GM19328 (cell line): ENCODE data around the gene USP32.
"Not testable (repeated sequence)": the region's sequence is repeated elsewhere in the genome, so short reads cannot be mapped to it uniquely, and the experiment has no call there.

Experiments
- ATAC-seq: cut with Tn5 transposase; IDR thresholded peaks from one replicate; pipeline ENCODE4 v1.9.1; 2021; ENCODE audit warnings: mild to moderate bottlenecking, moderate library complexity; ENCODE audit not compliant: unreplicated experiment

Gene USP32

DNA sequence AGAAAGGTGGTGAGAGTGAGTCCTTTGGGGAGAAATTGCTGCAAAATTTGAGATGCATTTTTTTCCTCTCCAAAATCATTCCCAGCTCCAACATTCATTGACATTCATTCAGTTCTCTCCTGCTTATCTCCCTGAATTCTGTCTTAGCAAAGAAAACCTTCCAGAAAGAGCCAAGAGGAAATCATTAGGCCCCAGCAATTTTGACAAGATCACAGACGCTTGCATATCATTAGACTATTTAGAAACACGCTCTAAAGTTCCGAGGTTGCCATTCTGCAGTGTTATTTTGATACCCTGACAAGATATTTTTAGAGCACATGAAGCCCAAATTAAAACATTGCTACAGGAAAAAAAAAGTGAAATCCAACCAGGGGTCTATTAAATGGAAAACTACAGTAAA lies 20.8 kb upstream of the USP32 start:
- no peak for ATAC-seq

DNA sequence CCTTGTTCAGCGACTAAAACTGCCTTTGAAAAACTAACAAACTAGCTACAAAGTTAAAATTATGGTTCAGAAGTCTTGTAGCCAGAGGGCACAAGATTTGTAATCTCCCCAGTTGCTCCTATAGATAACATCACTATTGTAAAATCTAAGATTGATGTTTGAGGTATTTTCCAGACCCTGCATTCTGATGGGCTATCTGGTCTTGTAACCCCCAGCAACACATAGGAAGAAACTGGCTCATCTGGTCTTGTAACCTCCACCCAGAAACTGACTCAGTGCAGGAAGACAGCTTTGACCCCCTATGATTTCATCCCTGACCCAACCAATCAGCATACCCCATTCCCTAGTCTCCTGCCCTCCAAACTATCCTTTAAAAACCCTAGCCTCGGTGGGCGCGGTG lies 18.1 kb upstream of the USP32 start:
- ATAC-seq, result no peak

DNA sequence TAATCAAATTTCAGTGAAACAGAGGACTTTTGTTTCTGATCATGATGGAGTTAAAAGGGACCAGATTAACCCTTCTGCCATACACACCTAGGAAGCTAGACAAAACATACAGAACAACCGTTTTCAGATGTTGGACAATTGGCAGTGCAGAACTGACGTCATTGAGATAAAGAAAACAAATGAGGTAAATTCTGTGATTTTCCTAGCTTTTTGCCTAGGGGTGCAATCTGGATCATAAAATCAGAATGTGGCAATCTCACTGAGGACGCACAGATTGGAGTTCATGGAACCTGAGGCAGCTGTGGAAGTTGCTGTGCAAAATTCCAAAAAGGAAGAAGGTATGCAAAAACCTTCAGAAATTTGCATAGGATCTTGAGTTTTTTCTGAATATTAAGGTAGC lies 15.0 kb upstream of the USP32 start:
- ATAC-seq, result no peak

DNA sequence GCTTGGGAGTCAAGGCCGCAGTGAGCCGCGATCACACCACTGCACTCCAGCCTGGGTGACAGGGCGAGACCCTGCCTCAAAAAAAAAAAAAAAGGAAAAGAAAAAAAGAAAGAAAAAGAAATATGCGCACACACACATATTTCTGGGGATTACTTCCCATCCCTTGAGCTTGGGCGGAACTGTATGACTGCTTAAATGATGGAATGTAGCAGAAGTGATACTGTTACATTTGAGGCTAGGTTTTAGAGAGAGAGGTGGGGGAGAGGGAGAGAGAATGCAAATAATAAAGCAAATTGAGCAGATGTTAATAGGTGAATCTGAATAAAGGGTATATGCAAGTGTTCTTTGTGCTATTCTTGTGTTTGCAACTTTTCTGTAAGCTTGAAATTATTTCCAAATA lies 12.0 kb upstream of the USP32 start:
- no peak for ATAC-seq

DNA sequence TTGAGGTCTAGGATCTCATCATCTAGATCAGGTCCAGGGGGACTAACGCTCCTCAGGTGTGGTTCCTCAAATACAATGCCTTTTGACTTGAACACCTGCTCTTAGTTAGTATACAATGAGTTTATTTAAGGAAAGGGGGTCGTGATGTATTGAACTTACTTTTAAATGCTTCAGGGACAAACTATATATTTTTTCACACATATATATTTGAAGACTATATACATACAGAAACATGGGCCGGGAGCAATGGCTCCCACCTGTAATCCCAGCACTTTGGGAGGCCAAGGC lies 11.5 kb upstream of the USP32 start:
- ATAC-seq, result no peak

DNA sequence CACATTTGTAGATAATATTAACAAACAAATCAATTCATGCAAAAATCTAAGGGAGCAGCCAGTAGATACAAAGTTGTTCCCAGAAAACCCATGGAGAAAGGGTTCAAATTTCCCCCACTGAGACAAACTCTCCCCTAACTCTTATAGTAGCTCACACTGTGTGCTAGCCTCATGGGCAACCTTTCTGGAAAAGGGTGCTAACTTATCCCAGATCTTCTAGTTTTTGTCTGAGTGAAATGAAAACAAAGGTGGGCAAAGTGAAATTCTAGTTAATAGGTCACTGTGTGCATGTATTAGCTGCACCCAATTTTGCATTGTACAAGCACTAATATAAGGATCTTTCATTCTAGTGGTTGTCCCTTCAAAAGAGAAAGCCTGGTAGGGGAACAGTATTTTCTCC lies 9.9 kb upstream of the USP32 start:
- no peak for ATAC-seq

DNA sequence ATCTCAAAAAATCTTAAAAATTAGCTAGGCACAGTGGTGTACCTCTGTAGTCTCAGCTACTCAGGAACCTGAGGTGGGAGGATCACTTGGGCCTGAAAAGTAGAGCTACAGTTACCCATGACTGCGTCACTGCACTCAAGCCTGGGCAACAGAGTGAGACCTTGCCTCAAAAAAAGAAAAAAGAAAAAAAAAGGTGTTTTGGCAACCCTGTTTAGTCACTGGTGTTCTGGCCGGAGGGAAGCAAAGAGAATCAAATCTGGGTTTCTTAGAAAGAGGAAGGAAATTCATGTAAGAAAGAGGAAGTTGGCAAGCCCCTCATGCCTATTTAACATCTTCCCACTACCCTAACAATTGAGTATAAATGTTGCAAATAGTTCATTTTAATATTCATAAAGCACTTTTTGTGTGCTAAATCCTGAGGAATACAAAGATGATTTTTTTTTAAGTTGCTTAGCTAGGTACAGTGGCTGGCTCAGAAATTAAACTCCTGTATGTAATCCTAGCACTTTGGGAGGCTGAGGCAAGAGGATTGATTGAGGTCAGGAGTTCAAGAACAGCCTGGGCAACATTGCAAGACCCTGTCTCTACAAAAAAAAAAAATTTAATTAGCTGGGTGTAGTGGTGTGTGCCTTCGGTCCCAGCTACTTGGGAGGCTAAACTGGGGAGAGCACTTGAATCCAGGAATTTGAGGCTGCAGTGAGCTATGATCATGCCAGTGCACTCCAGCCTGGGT lies 6.5 kb upstream of the USP32 start:
- peak; percentile 71 for ATAC-seq

DNA sequence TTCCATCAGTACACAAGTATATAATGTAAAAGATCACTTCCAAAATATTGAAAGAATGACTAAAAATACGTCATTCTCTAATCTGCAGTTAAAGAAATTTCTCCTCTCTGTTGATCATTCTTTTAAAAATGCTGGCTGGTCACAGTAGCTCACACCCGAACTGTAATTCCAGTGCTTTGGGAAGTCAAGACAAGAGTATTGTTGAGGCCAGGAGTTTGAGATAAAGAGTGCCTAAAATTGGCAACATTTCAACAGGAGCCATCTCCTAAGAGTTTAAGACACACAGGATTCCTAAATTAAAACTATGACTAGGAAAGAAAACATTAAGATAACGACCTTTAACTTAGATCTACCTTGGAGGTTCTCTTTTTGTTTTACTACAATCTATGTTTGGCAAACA lies 4.5 kb upstream of the USP32 start:
- no peak for ATAC-seq

DNA sequence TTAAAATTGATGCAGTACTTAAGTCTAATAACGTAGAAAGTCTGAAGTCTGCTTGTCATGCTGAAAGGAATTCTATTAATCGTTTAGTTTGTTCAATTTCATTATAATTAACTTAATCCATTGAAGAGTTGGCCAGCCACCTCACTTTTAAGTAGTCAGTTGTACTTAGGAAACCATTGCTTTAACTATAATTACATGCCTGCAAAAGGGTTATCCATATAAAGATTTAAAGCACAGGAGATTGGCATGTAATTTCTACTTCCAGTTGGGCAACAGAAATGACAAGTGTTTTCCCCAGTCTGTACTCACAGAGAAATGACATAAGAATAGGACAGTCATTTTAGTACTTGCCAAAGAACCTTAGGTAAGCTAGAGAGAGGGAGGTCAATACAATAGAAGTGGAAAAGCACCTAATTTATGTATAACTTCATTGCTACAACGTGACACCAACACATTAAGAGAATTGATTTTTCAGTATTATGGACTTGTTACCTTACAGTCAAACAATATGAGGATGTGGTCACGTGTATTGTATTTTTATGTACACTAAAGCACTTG lies 3.7 kb upstream of the USP32 start:
- no peak for ATAC-seq

DNA sequence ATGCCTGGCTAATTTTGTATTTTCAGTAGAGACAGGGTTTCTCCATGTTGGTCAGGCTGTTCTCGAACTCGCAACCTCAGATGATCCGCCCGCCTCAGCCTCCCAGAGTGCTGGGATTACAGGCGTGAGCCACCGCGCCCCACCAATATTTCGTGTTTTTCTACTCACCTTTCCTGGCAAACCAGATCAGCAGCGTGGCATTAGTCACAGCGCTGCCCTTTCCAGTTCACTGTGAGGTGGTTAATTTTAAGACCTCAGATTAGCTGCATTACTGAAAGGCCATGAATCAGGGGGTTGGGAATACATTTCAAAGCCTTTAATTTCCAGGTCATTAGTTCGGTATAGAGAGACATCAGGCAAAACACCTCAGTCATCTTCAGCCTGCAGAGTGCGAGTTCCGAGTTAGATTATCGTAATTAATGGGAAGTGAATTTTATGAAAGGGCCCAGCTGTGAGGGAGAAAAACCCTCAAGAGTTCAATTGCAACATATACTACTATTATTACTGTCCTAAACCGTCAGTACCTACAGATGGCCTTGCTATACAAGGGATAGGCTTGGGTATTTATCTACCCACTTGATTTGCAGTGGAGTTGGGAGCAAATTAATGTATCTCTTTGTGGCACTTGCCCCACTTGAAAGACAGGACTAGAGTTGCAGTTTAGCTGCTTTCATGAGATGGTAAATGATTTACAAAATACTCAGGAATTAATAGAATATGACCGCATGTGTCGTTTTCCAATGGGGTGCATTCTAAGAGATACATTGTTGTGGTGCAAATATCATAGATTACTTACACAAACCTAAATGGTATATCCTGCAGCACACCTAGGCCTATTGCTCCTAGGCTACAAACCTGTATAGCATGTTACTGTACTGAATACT lies 2.1 kb upstream of the USP32 start:
- no peak for ATAC-seq

DNA sequence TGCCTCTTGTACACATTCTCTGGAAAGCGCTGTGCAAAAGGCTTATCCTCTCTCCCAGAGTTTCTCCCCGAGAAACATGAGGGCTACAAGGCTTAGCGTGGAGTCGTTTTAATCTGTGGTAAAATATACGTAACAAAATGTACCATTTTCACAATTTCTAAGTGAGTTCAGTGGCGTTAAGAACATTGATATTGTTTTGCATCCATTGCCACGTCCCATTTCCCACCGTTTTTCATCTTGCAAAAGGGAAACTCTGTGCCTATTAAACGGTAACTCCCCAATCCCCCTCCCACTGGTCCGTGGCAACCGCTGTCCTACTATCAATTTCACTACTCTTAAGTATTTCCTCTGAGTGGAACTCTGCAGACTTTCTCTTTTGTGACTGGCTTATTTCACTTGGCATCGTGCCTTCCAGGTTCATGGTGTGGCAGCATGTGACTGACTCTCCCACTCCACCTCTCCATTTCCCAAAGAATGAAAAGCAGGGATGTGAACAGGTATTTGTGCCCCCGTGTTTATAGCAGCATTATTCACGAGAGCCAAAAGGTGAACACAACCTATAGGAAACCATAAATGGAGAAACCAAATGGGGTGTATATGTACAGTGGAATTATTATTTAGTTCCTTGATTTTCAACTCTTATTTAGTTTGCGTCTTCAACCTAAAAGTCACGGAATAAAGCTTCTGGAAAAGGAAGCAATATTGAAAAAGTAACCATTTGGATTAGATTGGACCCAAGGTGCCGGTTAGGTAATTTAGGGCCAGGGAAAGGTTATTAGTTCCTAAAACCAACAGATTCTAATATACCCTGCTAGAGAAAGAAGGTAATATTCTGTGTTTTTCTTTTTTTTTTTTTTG lies 1.1 kb upstream of the USP32 start:
- no peak for ATAC-seq

DNA sequence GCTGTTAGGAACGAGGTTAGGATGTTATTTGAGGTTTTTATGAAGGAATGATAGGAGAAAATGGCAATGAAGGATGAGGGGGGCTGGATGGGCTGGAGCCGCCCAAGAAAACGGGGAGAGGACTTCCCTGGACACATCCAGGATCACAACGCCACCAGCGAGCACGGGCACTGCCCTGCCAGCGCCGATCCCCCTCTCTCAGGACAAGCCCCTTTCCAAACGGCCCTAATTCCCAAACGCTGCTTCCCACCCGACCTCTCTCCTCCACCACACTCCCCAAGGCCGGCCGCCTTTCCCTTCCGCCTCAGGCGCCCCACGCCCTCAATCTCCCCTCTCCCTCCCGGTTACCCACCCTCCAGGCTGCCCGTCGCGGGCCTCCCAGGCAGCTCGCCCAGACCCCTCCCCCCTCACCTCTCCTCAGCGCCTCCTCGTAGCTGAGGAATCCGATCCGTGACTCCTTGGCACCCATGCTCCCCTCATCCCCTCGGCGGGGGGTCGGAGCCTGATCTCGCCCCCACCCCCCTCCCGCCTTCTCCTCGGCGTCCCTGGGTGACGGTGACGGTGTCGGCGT lies 377 bp downstream of the USP32 start:
- ATAC-seq, result peak; percentile 5

DNA sequence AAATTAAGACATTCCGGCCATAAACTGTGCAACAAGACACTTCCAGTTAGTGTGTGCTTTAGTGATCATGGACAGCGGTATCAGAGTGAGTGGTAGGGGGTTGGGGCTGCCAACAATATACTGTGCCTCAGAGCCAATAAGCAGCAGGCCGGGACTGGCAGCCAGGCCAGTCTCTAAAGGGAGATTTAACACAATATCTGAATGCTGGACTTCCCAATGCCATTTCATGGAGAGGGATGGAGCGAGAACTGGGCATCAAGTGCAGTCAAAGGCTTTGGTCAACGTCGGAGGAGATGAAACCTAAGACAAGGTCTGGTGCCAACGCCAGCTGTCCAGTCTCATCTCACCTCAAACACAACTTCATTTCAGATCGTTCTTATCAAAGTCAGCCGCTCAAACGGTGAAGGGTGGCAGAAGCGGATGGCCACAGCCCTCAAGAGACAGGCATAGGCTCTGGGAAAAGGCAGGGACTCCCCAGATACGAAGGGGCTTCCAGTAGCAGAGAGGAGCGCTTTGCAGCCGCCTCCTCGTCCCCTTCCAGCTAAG lies 935 bp downstream of the USP32 start:
- ATAC-seq, result no peak

DNA sequence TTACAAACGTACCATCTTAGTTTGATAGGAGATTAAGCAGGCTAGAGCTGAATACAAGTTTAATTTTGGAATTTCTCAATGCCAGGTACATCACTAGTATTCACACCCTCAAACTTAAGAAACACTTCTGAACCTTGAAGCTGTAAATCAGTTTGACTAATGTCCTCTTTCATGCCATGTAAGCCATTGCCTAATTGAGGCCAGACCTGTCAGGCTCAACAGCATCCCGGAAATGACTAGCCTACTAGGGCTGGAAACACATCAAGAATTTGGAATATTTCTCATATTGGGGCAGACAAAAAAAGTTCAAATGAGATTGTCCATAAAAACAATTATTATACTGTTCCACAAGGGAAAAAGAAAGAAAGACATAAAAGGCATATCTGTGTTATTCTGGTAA lies 1.7 kb downstream of the USP32 start:
- ATAC-seq, result no peak

DNA sequence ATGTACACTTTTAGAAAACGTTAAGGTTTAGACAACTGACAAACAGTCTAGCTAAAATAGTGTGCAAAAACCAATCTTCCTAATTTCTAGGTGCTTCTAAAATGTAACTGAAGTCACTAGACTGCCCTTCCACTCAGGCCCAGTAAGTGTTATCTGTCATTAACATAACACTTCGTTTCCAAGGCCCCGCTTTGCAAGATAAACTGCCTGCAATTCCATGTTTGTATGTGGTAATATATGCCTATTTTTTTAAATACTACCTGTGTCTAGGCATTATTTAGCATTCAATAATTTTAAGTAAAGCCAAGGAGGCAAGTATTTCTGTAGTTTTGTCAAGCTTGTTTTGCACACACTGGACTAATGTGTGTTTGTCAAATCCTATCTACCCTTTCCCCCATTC lies 3.2 kb downstream of the USP32 start:
- no peak for ATAC-seq

DNA sequence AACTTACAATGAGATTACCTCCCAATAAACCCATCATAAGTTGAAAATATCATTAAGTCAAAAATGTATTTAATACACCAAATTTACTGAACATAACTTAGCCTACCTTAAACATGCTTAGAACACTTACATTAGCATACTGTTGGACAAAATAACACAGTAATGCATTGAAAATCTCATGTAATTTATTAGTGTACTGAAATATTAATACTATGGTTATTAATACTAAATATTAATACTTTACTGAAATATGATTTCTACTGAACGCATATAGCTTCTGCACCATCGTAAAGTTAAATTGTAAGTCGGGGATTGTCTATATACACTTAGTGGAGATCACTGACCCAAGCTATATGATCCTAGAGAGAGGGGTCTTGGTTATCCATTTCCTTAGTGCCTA lies 4.3 kb downstream of the USP32 start:
- no peak for ATAC-seq

DNA sequence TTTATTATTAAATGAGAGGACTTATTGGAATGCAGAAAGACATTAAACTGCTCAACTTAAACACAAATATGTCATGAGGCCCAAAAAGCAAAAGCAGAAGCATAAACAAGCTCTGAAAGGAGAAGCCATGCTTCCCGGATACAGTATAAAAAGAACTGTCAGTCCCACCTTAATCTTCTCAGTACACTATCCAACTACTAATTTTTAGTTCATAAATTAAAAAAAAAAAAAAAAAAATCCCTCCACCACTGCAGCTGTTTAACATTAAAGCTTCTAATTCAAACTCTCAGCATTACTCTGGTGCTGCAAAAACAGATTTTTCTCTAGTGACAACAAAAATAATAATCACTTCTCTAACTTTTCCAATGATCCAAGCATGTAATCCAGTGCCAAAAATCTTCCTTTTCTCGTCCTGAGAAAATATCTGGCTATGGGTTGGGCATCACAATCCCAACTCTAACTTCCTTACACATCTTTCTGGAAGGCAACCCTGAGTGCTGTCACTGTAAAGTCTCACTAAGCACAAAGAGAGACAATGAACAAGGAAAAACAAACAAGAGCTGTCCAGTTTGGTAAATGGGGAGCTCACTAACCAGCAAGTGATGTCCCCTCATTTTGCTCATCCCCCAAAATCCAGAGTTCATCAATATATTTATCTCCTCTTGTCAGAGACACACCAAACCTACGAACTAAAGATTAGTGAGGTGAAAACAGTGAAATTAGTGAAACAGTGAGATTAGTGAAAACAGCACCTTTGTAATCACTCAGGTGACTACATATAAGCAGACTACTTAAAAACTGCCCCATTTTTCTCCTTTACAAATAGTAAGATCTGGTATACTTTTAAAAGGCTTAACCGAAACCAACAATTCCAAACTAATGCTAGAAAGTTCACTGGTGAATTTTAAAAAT lies 5.5 kb downstream of the USP32 start:
- ATAC-seq, result no peak

DNA sequence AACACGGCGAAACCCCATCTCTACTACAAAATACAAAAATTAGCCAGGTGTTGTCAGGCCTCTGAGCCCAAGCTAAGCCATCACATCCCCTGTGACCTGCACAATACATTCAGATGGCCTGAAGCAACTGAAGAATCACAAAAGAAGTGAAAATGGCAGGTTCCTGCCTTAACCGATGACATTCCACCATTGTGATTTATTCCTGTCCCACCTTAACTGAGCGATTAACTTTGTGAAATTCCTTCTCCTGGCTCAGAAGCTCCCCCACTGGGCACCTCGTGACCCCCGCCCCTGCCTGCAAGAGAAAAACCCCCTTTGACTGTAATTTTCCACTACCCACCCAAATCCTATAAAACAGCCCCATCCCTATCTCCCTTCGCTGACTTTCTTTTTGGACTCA lies 7.0 kb downstream of the USP32 start:
- not testable (repeated sequence) for ATAC-seq

DNA sequence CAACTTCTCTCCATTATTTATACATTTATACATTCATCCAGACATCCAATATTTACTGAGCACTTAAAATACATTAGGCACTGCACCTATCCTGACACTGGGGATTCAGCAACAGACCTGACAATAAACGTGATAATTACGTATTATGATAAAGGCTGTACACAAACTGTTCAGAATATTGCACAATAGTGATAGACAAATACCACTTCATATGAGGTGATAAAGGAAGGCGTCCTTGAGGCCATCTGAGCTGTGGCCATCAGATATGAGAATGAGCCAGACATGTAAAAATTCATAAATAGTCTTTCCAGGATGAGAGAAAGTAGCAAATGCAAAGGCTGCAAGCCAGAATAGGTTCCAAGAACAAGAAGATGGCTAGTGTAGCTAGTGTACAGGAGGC lies 8.6 kb downstream of the USP32 start:
- no peak for ATAC-seq

DNA sequence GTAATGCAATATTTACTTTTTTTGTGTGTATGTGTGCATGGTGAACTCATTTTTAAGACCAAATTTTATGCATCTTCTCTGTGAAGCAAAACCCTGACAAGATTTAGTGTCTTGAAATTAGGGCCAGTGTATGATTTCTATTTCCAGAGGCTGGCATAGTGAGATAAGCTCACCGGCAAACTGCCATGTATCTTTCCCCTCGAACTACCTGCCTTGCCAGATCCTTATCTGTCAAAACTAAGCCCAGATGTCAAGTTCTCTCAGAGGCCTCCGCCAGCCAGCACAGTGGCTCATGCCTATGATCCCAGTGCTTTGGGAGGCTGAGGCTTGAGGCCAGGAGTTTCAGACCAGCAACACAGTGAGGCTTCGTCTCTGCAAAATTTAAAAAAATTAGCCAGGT lies 10.0 kb downstream of the USP32 start:
- ATAC-seq, result no peak
